ENCODE measurements around the gene C1orf167. TPM values are rescaled to one million over a fixed set of nuclear protein-coding genes. Genes with fewer than 3 reads are reported as not detected.

C1orf167 gene
- total RNA-seq, 1 donor from 2014 or later: not detected

GRCh38 chr1:11766429-11766776 is 4.4 kb downstream of the C1orf167 start:
- Mint-ChIP-seq H3K27me3 (ENCODE audit: low read depth) (peaks cover 20% of the 10 kb centered on the region), H3K27ac (ENCODE audit: unreplicated experiment) (no peak overlapping the region), H3K36me3 (ENCODE audit: low read depth) (no peaks in the 10 kb centered on the region), H3K4me3 (ENCODE audit: unreplicated experiment) (no peak overlapping the region), H3K4me1 (ENCODE audit: low read depth) (no peaks in the 10 kb centered on the region), H3K9me3 (ENCODE audit: low read depth) (no peaks in the 10 kb centered on the region)
- no peak for TF ChIP-seq CTCF (IDR thresholded peaks at IDR 0.05)
- DNase-seq (ENCODE audit: low spot score): no peak

- Mint-ChIP-seq H3K4me3 (ENCODE audit: unreplicated experiment) (no peak overlapping the region), H3K9me3 (ENCODE audit: low read depth) (no peaks in the 10 kb centered on the region), H3K4me1 (ENCODE audit: low read depth) (no peaks in the 10 kb centered on the region), H3K27ac (ENCODE audit: unreplicated experiment) (no peak overlapping the region), H3K36me3 (ENCODE audit: low read depth) (no peaks in the 10 kb centered on the region), H3K27me3 (ENCODE audit: low read depth) (peaks cover 8% of the 10 kb centered on the region)
- TF ChIP-seq CTCF (IDR thresholded peaks at IDR 0.05): no peak
- no peak for DNase-seq (ENCODE audit: low spot score)
Observed at GRCh38 chr1:11767922-11768704, 6.1 kb downstream of the C1orf167 start.

- DNase-seq (ENCODE audit: low spot score): no peak
- H3K4me1 Mint-ChIP-seq (ENCODE audit: low read depth): no peaks in the 10 kb centered on the region
- H3K36me3 Mint-ChIP-seq (ENCODE audit: low read depth): no peaks in the 10 kb centered on the region
- no peak for TF ChIP-seq CTCF (IDR thresholded peaks at IDR 0.05)
- H3K27me3 Mint-ChIP-seq (ENCODE audit: low read depth): peaks cover 6% of the 10 kb centered on the region
- H3K27ac Mint-ChIP-seq (ENCODE audit: unreplicated experiment): no peak overlapping the region
- H3K4me3 Mint-ChIP-seq (ENCODE audit: unreplicated experiment): no peak overlapping the region
- no peaks in the 10 kb centered on the region for H3K9me3 Mint-ChIP-seq (ENCODE audit: low read depth)
Observed at GRCh38 chr1:11768821-11769220, 6.8 kb downstream of the C1orf167 start.

- H3K4me1 Mint-ChIP-seq (ENCODE audit: low read depth): no peaks in the 10 kb centered on the region
Observed at GRCh38 chr1:11769274-11769673, 7.3 kb downstream of the C1orf167 start.

GRCh38 chr1:11770011-11770410 is 8.0 kb downstream of the C1orf167 start:
- H3K27ac Mint-ChIP-seq (ENCODE audit: unreplicated experiment): no peak overlapping the region
- peaks cover 6% of the 10 kb centered on the region for H3K27me3 Mint-ChIP-seq (ENCODE audit: low read depth)
- H3K4me3 Mint-ChIP-seq (ENCODE audit: unreplicated experiment): no peak overlapping the region
- H3K4me1 Mint-ChIP-seq (ENCODE audit: low read depth): no peaks in the 10 kb centered on the region
- H3K9me3 Mint-ChIP-seq (ENCODE audit: low read depth): no peaks in the 10 kb centered on the region
- DNase-seq (ENCODE audit: low spot score): no peak
- no peaks in the 10 kb centered on the region for H3K36me3 Mint-ChIP-seq (ENCODE audit: low read depth)
- no peak for TF ChIP-seq CTCF (IDR thresholded peaks at IDR 0.05)

More at GRCh38 chr1:11769274-11769673, 7.3 kb downstream of the C1orf167 start:
- Mint-ChIP-seq H3K27me3 (ENCODE audit: low read depth) (peaks cover 6% of the 10 kb centered on the region), H3K9me3 (ENCODE audit: low read depth) (no peaks in the 10 kb centered on the region), H3K27ac (ENCODE audit: unreplicated experiment) (no peak overlapping the region), H3K36me3 (ENCODE audit: low read depth) (no peaks in the 10 kb centered on the region), H3K4me3 (ENCODE audit: unreplicated experiment) (no peak overlapping the region)
- DNase-seq (ENCODE audit: low spot score): no peak
- TF ChIP-seq CTCF (IDR thresholded peaks at IDR 0.05): no peak
